Upper lobe of left lung (tissue), 4 donors: ENCODE results near the gene ADGRG3.

Experiments used
- CTCF ChIP-seq, 6 experiments: fragments of 450-650 bp in 4 of 6; fragments of 200-600 bp in 2 of 6; sonication (generic) in 2 of 6; IDR thresholded peaks; one replicate each; pipeline ENCODE4 v1.5.1; 2016 to 2019; ENCODE audit warnings: antibody characterized with exemption in 6 of 6
- POLR2A ChIP-seq, 4 donors: fragments of 450-650 bp; IDR thresholded peaks; one replicate each; pipeline ENCODE4 v1.5.1; 2016 to 2017; ENCODE audit warnings: antibody characterized with exemption in 4 of 4, mild to moderate bottlenecking in 2 of 4

- TF ChIP-seq POLR2A (IDR thresholded peaks at IDR 0.05) (no peak), CTCF (IDR thresholded peaks at IDR 0.05) (no peak)
These were observed 43.9 kb upstream of the ADGRG3 start for GRCh38 chr16:57624044-57624688.
